Measurements from ENCODE around the gene MRPS9. TPM values are rescaled to one million over a fixed set of nuclear protein-coding genes. Genes with fewer than 3 reads are reported as not detected.

Gene MRPS9
- polyA plus RNA-seq, 1 donor (not counting 4 experiments of a cell fraction or from before 2014, with no cell fraction given), result 33.3 TPM

DNA sequence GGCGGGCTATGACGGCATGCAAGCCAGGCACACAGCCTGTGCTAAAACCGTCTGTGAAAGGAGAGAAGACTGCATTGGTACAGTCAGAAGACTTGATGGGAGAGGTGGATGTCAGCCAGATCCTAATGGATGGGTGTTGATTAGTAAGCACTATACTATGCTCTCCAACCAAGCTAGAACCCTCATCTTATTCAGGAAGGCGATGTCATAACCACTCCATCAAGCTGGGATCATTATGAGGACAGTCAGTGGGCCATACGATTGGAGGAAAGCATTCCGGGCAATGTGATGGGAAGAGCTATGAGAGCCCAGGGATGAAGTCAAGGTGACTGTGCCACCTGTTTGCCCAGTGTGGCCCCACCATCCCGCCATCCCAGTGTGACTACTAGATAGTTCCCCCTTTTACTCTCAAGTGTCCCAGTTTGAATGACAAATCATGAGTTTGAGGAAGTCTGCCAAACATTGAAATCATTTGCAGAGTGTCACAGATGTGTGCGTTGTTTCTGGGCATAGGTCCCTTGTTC, 66.4 kb downstream of the MRPS9 start:
- Histone ChIP-seq H3K79me2 (ENCODE audit: control insufficient read depth, insufficient read depth, low read length) (no peaks in the 10 kb centered on the region), H3K36me3 (ENCODE audit: control insufficient read depth in 2 of 2, extremely low read depth in 1 of 2, insufficient read depth in 2 of 2, low read length in 2 of 2) (peaks cover 0 to 3% of the 10 kb centered on the region in 2 experiments), H3K9me1 (ENCODE audit: control insufficient read depth, extremely low read depth, insufficient read depth, low read length) (no peaks in the 10 kb centered on the region), H3K9me3 (ENCODE audit: control insufficient read depth, low read depth, low read length) (no peaks in the 10 kb centered on the region), H2AFZ (ENCODE audit: control insufficient read depth, low read length) (no peak overlapping the region), H3K9ac (ENCODE audit: control insufficient read depth, extremely low read depth, insufficient read depth, low read length) (no peak overlapping the region), H4K20me1 (ENCODE audit: control insufficient read depth, extremely low read depth, insufficient read depth, low read length) (no peaks in the 10 kb centered on the region), H3K4me2 (ENCODE audit: control insufficient read depth, extremely low read depth, insufficient read depth, low read depth, low read length) (no peak overlapping the region), H3K27me3 (ENCODE audit: control insufficient read depth, extremely low read depth, insufficient read depth, low read length) (no peaks in the 10 kb centered on the region), H3K4me1 (ENCODE audit: control insufficient read depth, extremely low read depth, insufficient read depth, low read length) (peaks cover 13% of the 10 kb centered on the region), H3K27ac (ENCODE audit: control insufficient read depth, insufficient read depth, low read length) (no peak overlapping the region), H3K4me3 (ENCODE audit: control insufficient read depth in 2 of 3, extremely low read depth in 1 of 3, insufficient read depth in 2 of 3, low read depth in 1 of 3, low read length in 3 of 3) (no peak overlapping the region)
- no peak for FAIRE-seq
- dilution Hi-C loops (cut with MboI; ENCODE audit: extremely low pct_ligation_motif_present, low sequenced_read_pairs), result loop anchor here (25.0 kb wide), 1 partner anchor 108 kb away; no protein-coding TSS in a partner anchor
- DNase-seq (ENCODE audit: low read depth, low spot score), result no peak
- TF ChIP-seq, protein P1, sequence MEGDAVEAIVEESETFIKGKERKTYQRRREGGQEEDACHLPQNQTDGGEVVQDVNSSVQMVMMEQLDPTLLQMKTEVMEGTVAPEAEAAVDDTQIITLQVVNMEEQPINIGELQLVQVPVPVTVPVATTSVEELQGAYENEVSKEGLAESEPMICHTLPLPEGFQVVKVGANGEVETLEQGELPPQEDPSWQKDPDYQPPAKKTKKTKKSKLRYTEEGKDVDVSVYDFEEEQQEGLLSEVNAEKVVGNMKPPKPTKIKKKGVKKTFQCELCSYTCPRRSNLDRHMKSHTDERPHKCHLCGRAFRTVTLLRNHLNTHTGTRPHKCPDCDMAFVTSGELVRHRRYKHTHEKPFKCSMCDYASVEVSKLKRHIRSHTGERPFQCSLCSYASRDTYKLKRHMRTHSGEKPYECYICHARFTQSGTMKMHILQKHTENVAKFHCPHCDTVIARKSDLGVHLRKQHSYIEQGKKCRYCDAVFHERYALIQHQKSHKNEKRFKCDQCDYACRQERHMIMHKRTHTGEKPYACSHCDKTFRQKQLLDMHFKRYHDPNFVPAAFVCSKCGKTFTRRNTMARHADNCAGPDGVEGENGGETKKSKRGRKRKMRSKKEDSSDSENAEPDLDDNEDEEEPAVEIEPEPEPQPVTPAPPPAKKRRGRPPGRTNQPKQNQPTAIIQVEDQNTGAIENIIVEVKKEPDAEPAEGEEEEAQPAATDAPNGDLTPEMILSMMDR (optimal IDR thresholded peaks at IDR 0.05 in 1 of 3, IDR thresholded peaks at IDR 0.05 in 1 of 3, conservative IDR thresholded peaks at IDR 0.05 in 1 of 3; ENCODE audit: extremely low read depth in 1 of 3, insufficient read depth in 2 of 3, low read length in 3 of 3), result no peak
- TF ChIP-seq EZH2 (IDR thresholded peaks at IDR 0.05; ENCODE audit: low read length), result no peak

DNA sequence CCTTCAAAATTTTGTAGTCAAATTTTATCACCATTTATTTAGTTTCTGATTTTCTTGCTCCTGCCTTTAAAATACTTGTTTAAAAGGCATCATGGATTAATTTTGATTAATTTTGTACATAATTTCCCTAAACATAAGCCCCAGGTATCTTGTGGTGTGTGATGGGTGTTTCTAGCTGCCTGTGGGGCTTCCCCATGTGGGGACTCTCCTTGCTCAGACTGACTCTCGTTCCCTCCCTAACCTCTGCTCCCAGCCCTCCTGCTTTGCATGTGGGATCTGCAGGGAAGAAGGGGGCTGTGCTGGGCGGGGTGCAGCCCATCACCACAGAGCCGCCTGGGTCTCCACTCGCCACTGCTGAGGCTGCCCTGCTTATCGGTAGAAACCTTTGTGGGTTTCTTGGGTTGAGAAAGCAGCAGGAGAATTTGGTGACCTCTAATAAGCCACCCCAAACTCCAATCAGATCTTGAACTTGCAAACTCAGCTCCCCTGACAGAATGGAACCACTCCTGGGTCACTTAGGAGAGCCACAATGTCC, 72.5 kb downstream of the MRPS9 start:
- dilution Hi-C loops (cut with MboI; ENCODE audit: extremely low pct_ligation_motif_present, low sequenced_read_pairs), result loop anchor here (25.0 kb wide), 1 partner anchor 102 kb away; no protein-coding TSS in a partner anchor

More for the DNA sequence above, 72.5 kb downstream of the MRPS9 start:
- H3K27ac ChIP-seq (ENCODE audit: control insufficient read depth, insufficient read depth, low read length), result no peak overlapping the region
- H3K27me3 ChIP-seq (ENCODE audit: control insufficient read depth, extremely low read depth, insufficient read depth, low read length), result no peaks in the 10 kb centered on the region
- H2AFZ ChIP-seq (ENCODE audit: control insufficient read depth, low read length), result no peak overlapping the region
- H3K9me1 ChIP-seq (ENCODE audit: control insufficient read depth, extremely low read depth, insufficient read depth, low read length), result no peaks in the 10 kb centered on the region
- no peak overlapping the region for H3K4me3 ChIP-seq (ENCODE audit: control insufficient read depth in 2 of 3, extremely low read depth in 1 of 3, insufficient read depth in 2 of 3, low read depth in 1 of 3, low read length in 3 of 3)
- H4K20me1 ChIP-seq (ENCODE audit: control insufficient read depth, extremely low read depth, insufficient read depth, low read length), result no peaks in the 10 kb centered on the region
- H3K4me1 ChIP-seq (ENCODE audit: control insufficient read depth, extremely low read depth, insufficient read depth, low read length), result peaks cover 3% of the 10 kb centered on the region
- no peaks in the 10 kb centered on the region for H3K79me2 ChIP-seq (ENCODE audit: control insufficient read depth, insufficient read depth, low read length)
- H3K4me2 ChIP-seq (ENCODE audit: control insufficient read depth, extremely low read depth, insufficient read depth, low read depth, low read length), result no peak overlapping the region
- H3K9ac ChIP-seq (ENCODE audit: control insufficient read depth, extremely low read depth, insufficient read depth, low read length), result no peak overlapping the region
- TF ChIP-seq, protein P1 (optimal IDR thresholded peaks at IDR 0.05 in 1 of 3, IDR thresholded peaks at IDR 0.05 in 1 of 3, conservative IDR thresholded peaks at IDR 0.05 in 1 of 3; ENCODE audit: extremely low read depth in 1 of 3, insufficient read depth in 2 of 3, low read length in 3 of 3), result no peak
- no peak for TF ChIP-seq EZH2 (IDR thresholded peaks at IDR 0.05; ENCODE audit: low read length)
- DNase-seq (ENCODE audit: low read depth, low spot score) (no peak), FAIRE-seq (no peak)
- no peaks in the 10 kb centered on the region for H3K36me3 ChIP-seq (ENCODE audit: control insufficient read depth in 2 of 2, extremely low read depth in 1 of 2, insufficient read depth in 2 of 2, low read length in 2 of 2)
- H3K9me3 ChIP-seq (ENCODE audit: control insufficient read depth, low read depth, low read length), result no peaks in the 10 kb centered on the region
